NCI-H524 (cell line): ENCODE measurements around the gene PXK.
"Not testable (repeated sequence)": the region's sequence is repeated elsewhere in the genome, so short reads cannot be mapped to it uniquely, and the experiment has no call there.

ENCODE experiments used
- DNase-seq, 2 experiments: peaks; one replicate each; lab custom pipeline; 2025; lab: John Stamatoyannopoulos, UW

The PXK gene

DNA sequence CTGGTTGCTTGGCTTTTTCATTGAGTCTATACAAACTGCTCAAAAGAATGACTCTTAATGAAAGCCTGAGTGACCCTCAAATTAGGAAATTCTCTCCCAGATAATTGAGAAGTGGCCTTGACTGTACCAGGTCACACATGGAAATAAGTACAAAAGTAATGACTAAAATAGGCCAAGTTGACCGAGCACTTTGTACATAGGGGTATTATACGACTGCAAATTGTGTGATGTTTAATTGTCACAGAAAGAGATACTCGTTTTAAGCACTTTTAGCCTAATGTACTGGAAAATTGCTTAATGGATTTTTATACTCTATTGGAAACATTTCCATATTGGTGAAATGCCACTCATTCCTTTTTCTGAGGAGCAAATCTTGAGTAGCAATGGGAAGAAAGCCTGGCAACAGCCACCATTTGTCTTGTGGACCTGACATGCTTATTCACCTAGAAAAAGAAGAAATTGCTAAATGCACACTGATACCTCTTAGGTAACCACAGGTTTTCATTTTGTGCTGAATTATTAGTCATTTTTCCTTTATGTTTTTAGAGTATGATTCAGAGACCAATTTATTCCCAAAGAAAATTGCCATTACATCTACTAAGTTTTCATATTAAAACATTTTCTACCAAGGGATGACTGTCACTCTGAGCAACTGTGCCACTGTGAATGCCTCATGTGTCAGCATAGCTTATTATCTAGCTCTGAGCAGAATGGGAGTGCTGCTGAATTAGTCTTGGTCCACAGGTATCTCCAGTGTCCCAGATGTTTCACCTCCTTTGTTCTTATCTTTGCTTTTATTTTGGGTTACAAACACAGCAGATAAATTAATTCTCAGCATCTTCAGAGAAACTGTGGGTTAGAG lies 8.9 kb upstream of the PXK start:
- no peak for DNase-seq

DNA sequence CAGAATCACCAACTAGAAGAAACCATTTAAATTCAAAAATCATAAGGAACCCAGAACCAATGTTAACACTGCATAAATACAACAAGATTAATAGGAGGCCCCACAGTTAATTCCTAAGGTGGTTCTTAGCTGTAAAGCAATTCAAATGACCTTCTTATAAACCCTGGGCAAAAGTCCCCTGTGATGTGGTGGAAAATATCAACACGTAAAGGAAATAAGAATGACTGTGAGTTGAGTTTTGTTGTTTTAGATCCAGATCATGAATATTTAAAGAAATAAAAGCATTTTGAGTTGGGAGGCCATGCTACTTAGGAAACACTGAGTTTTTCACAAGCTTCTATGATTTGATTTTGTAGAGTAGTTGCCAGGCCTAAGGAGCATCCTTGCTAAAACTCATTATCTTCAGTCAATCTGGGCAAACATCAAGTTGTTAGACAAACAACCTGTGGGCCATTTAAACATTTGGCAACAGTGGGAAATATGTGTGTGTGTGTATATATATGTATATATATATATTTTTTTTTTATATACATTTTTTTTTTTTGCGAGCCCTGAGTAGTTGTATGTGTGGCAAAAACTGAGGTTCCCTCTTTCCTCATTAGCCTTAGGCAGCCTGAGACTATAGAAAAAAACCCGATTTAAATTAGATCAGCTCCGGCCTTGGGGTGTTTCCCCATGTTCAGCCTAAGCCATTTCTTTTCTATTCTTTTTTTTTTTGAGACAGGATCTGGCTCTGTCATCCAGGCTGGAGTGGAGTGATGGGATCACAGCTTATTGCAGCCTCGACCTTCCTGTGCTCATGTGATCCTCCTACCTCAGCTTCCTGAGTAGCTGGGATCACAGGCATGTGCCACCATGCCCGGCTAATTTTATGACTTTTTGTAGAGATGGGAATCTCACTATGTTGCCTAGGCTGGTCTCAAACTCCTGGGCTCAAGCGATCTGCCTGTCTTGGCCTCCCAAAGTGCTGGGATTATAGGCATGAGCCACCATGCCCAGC lies 8.0 kb upstream of the PXK start:
- no peak for DNase-seq

DNA sequence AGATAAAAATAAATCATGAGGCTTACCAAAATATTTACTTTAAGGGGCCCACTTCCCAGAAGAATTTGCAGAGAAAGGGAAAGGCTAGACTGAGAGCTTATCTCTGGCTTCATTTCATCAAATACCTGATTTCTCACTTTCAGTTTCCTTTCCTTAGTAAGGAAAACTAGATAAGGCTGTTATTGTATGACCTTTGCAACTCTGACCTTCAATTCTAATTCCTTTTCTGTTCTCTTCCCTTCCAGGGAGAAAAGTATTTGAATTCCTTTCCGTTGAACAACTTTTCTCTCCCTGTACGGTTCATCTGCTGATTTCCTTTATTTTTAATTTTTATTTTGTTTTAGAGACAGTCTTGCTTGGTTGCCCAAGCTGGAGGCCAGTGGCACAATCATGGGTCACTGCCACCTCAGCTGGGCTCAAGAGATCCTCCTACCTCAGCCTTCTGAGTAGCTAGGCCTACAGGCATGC lies 7.1 kb upstream of the PXK start:
- no peak for DNase-seq

DNA sequence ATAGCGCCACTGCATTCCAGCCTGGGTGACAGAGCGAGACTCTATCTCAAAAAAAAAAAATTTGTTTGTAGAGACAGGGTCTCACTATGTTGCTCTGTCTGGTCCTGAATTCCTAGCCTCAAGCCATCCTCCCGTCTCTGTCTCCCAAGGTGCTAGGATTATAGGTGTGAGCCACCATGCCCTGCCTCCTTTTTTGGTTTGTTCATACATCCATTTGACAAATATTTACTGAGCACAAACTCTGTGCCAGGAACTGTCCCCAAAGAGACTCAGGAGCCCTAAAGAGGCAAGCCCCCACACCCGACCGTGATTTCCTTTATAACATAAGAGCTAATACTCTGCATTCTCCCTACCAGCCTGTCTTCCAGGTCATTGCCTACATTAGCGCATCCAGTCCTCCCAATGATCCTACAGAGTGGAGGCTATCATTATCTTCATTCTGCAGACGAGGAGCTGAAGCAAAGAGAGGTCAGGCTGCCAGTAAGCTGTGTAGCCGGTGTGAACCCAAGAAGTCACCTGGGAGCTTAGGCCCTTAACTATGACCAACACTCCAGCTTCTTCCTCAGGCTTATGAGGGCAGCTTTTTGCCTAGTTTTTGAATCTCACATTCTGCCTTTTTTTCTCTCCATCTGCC lies 6.3 kb upstream of the PXK start:
- no peak for DNase-seq

DNA sequence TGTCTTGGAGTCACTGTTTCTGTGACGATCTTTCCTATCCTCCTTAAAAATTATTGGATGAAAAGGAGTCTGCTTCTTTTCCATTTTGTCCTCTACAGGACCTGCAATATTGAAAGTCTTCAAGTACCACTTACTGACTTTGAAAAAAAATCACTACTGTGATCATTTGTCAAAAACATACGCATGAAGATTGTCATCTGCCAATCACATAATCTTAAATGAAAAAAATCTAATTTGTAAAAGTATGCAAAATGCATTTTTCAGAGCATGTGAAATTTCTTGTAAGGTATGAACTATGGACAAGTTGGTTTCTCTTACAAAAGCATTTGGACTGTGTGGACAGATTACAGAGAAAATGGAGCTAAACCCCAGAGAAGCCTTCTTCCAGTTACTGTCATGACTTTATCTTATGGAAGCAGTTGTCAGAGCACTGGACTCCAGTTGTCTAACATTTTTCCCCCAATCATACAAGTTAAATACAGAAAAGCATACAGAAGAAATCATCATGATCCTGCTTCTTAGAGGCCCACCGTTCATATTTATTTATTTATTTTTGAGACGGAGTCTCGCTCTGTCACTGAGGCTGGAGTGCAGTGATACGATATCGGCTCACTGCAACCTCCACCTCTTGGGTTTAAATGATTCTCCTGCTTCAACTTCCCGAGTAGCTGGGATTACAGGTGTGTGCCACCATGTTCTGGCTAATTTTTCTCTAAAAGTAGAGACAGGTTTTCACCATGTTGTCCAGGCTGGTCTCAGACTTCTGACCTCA lies 3.4 kb upstream of the PXK start:
- DNase-seq: no peak

DNA sequence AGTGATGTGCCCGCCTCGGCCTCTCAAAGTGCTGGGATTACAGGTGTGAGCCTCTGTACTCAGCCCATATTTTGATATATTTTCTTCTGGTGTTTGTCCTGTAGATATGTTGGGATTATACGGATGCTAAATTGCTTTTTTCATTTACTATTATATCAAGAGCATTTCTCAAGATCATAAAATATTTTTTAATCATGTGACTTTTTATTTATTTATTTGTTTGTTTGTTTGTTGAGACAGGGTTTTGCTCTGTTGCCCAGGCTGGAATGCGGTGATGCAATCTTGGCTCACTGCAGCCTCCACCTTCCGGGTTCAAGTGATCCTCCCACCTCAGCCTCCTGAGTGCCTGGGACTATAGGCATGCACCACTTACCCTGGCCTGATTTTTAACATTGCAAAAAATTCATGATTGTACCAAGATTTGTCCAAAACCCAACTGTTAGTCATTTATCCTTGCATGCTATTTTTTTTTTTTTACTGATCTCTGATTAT lies 2.7 kb upstream of the PXK start:
- no peak for DNase-seq

DNA sequence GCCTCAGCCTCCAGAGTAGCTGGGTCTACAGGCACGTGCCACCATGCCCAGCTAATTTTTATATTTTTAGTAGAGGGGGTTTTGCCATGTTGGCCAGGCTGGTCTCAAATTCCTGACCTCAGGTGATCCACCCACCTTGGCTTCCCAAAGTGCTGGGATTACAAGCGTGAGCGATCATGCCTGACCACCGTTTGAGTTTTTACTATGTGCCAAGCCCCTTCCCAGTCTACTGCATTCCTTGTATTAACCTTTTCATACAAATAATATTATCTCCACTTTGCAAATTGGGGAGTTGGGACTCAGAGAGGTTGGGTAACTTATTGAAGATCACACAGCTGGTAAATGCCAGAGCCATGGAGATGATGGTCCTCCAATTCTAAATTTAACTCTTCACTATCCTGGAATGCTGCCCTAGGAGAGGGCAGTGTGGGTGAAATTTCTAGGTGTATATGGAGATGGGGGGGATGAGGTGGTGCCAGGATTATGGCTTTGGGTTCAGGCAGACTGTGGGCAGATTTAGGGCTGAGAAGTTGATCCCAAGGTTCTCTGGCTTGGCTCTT lies 1.0 kb upstream of the PXK start:
- DNase-seq: no peak

DNA sequence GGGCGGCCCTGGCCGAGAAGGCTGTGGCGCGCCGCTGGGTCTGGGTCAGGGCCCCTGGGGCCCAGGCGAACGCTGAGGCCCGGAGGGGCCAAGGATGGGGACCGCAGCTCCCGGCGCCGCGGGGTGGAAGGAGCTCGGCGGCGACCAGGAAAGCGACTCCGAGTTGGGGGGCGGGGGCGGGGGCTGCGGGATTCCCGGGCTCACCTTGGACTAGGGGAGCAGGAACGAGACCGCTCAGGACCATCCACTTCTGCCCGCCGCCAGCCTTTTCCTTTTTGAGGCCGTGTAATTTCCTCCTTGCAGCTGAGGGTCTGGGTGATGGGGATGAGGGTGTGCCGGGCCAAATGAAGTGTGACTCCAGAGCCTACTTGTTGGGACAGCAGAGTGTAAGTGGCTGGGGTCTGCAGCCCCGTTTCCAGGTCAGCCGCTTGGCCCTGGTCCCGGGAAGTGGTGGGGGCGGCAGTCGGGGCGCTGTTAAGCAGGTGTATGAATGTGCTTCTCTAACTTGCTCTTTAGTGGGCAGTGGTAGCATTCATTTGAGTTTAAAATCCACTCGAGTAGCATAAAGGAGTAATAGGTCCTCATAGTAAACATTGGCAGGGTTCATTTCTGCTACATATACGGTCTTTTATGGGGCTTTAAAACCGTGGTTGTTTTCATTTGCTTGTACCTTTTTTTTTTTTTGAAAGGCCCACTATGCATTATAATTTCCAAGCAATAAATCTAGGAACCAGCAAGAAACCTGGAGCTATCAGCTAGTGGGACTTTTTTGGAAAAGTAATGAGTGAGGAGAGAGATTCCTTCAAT lies 717 bp downstream of the PXK start:
- peak in 1 of 2 experiments; percentile 43 for DNase-seq

DNA sequence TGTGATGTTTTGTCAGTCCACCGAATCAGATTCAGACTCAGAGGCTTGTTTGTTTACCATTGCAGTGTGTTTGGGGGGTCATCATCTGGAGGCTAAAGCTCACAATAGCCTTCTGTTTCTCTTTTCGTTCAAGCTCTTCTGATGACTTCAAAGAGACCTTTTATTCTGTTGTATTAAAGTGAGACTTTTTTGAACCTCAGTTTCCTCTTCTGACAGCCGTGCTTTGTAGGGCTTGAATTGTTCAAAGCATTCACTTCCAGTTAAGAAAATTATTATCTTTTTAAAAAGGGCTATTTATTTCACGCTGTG lies 1.3 kb downstream of the PXK start:
- DNase-seq: no peak

DNA sequence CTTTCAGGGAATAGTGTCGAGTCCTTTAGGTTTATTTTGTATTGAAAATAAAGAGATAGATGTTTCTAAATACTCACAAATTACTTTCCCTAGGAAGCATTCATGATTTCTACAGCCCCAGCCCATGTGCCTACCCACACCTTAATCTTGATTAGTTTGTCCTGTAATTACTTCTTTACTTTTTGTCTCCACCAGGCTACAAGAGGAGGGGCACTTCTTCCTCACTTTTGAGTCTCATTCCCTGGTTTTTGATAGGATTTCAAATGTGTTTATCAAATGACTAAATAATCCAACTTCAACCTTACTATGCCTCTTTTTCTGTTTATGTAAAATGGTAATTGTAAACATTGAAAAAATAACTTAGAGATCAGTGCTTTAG lies 1.8 kb downstream of the PXK start:
- DNase-seq: no peak

DNA sequence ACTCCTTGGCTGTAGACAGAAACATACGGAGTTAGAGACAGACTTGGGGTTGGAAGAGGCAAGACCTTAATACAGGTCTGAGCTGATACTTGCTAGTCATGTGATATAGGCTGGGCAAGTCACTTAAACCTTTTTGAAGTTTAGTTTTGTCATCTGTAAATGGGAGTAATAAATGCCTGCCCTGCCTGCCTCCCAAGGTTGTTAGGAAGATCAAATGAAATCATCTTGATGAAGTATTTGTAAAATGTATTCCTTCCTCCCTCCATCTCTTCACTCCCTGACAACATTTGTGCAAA lies 2.9 kb downstream of the PXK start:
- no peak for DNase-seq

DNA sequence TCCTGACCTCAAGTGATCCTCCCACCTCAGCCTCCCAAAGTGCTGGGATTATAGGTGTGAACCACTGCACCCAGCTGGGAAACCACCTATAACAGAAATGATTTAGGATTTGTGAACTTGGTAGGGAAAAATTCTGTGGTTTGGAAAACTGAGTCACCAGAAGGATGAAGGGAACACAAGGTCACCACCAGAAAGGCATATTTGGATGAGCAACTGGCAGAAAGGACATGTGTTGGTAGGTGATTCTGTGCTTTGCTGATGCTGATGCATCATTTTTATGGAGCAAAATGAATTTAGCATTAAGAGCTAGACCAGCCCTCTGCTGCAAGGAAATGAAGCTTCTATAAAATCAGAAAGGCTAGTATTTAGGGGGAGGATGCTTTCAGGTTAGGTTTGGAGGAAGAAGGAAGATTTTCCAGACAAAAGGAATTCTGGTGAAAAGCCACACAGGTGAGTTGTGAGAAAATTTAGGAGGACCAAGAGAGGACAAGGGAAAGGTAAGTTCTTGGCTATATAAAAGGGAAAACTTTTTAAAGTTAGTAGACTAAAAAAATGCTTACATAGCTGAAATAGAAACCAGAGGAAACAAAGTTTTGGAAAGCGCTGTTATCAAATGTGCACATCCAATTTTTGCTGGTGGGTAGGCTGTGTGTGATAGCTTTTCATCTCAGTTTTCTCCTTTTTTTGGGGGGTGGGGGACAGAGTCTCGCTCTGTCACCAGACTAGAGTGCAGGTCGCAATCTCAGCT lies 3.6 kb downstream of the PXK start:
- no peak for DNase-seq

DNA sequence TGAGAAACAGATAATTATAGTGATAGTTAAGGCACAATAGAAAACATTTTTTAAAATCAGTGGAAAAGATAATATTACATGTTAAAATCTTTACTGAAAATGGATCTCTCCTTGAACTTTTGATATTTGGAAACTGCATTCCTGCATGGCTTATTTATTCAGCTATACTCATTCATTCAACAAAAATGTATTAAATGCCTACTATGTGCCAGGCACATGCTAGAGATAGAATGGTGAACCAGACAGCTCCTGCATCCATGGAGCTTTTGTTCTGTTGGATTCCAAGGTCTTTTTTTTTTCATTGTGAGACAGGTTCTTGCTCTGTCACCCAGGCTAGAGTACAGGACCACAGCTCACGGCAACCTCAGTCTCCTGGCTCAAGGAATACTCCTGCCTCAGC lies 4.5 kb downstream of the PXK start:
- no peak for DNase-seq

DNA sequence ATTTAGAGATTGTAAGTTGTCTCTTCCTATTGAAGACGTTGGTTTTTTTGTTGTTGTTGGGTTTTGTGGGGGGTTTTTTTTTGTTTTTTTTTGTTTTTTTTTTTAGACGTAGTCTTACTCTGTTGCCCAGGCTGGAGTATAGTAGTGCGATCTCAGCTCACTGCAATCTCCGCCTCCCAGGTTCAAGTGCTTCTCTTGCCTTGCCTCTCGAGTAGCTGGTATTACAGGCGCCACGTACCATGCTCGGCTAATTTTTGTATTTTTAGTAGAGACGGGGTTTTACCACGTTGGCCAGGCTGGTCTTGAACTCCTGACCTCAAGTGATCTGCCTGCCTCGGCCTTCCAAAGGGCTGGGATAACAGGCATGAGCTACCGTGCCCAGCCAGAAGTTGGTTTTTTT lies 6.5 kb downstream of the PXK start:
- DNase-seq: not testable (repeated sequence)

DNA sequence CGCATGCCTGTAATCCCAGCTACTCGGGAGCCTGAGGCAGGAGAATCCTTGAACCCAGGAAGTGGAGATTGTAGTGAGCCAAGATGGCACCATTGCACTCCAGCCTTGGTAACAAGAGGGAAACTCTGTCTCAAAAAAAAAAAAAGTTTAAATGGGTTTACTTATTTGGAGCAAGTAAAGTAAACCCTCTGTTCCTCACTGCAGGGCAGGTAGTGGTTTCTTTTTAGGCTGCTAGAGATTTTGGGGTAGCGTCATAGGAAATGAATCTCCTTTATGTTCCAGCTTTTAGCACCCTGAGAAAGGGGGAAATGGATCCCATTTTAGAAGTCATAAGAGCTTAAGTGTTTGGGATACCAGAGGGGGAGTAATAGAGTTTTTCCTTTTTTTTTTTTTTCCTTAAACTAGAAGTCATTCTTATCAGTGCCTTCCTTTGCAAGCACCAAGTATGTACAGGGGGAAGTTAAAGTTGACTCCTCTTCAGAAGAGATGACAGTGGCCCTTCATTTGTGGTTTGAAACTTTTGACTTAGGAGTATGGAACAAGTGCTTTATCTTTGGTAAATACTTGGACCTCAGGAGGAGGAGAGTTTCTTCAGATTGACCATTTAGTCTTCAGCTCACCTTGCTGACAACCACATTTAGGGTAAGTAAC lies 8.0 kb downstream of the PXK start:
- DNase-seq: no peak

DNA sequence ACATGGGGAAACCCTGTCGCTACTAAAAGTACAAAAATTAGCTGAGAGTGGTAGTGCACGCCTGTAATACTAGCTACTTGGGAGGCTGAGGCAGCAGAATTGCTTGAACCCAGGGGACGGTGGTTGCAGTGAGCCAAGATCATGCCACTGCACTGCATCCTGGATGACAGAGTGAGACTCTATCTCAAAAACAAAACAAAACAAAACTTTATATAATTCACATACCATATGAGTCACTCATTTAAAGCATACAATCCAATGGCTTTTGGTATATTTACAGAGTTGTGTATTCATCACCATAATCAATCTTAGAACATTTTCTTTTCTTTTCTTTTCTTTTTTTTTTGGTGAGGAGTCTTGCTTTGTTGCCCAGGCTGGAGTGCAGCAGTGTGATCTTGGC lies 8.7 kb downstream of the PXK start:
- no peak for DNase-seq

DNA sequence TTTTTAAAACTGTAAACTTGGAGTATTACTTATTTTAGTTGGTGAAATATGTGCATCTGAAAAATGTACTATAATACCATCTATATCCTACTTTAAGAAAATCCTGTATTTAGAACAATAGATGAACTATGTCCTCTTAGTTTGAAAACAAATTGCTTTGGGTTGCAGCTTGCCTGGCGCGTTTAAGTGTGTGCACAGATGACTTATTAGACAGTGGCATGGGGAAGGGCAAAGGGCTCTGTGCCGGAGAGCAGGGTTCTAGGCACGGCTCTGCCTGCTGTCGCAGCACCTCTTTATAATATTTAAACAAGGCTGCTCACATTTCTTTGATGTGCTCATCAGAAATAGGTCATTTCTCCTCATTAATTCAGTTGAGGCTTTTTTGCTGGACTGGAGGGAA lies 10.0 kb downstream of the PXK start:
- no peak for DNase-seq

DNA sequence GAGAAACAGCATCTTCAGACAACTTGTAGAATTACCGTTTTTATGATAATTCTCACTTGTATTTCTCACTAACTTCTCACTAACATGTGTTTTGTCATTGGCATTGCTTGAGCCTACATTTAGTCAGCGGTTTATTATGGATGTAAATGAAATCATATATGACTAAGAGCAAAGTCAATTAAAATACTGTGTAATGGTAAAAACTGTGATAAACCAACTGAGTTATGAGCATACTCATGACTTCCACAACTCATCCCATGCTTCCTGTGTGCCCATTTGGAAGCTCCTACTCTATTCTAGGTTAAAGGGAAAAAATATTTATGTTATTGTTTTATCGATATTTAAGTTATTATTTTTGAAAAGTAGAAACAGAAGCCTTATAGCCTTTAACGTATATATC lies 12.8 kb downstream of the PXK start:
- DNase-seq: no peak

DNA sequence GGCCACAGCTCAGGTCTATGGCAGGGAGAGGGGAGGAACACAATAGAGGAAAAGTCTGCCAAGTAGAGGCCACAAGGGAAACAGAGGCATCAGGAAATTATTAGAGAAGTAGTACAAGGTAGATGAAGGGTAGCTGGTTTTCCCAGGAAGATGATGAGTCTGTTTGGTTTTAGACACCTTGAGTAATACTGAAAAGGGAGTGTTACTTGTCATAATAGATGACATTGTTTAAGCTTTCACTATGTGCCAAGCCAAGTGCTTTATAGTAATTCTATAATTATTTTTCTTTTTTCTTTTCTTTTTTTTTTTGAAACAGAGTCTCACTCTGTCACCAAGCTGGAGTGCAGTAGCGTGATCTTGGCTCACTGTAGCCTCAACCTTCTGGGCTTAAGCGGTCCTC lies 13.7 kb downstream of the PXK start:
- DNase-seq: no peak
